ENCODE data around the gene TUBB.

Gene TUBB

DNA sequence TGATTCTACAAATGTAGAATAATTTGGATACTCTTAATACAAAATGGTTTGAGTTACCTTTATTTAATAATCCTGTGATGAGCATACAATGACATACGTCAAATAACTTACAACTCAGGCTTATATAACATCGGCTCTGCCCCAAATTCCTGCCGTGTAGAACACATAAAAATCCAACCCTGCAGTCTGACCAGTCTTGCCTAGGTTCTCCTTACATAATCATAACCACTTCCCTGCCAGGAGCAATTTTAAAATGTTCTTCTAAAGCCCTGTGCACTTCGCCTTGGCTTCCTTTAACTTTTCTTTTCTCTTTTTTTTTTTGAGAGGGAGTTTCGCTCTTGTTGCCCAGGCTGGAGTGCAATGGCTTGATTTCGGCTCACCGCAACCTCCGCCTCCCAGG, 40.4 kb downstream of the TUBB start:
- Histone ChIP-seq H3K9me3 (ENCODE audit: control insufficient read depth, insufficient read depth, low read depth, low read length) (no peaks in the 10 kb centered on the region), H3K4me1 (ENCODE audit: control insufficient read depth, insufficient read depth, low read length) (peaks cover 13% of the 10 kb centered on the region), H3K27ac (ENCODE audit: extremely low read depth, low read depth, low read length) (no peak overlapping the region), H3K4me3 (ENCODE audit: low read depth, low read length) (no peak overlapping the region), H3K36me3 (ENCODE audit: control insufficient read depth in 2 of 2, insufficient read depth in 1 of 2, low read length in 2 of 2) (no peaks in the 10 kb centered on the region)
- ChIA-PET POLR2A (interaction anchor here (0.5 to 1.7 kb wide), 5 partner anchors 9 to 146 kb away, joined by 3 to 14 read pairs (median 5); partner anchors contain the start of genes FLOT1 and IER3), CTCF (interaction anchor here (0.6 to 1.3 kb wide), 4 partner anchors 8 to 159 kb away, joined by 3 to 4 read pairs (median 3); partner anchors contain the start of gene FLOT1)
- TF ChIP-seq ZNF280D (tag by site-specific recombination; IDR thresholded peaks at IDR 0.05) (no peak), ZNF157 (tag by site-specific recombination; IDR thresholded peaks at IDR 0.05) (no peak), ZNF391 (tag by site-specific recombination; IDR thresholded peaks at IDR 0.05; ENCODE audit: borderline replicate concordance, low read depth) (no peak), ZNF785 (tag by site-specific recombination; IDR thresholded peaks at IDR 0.05) (no peak), ZBTB17 (tag by site-specific recombination; IDR thresholded peaks at IDR 0.05) (no peak), KLF9 (tag by site-specific recombination; IDR thresholded peaks at IDR 0.05; ENCODE audit: low read depth) (no peak), ZNF2 (tag by site-specific recombination; IDR thresholded peaks at IDR 0.05) (no peak), MYNN (tag by site-specific recombination; IDR thresholded peaks at IDR 0.05; ENCODE audit: borderline replicate concordance) (no peak)
- TF ChIP-seq, protein P1, sequence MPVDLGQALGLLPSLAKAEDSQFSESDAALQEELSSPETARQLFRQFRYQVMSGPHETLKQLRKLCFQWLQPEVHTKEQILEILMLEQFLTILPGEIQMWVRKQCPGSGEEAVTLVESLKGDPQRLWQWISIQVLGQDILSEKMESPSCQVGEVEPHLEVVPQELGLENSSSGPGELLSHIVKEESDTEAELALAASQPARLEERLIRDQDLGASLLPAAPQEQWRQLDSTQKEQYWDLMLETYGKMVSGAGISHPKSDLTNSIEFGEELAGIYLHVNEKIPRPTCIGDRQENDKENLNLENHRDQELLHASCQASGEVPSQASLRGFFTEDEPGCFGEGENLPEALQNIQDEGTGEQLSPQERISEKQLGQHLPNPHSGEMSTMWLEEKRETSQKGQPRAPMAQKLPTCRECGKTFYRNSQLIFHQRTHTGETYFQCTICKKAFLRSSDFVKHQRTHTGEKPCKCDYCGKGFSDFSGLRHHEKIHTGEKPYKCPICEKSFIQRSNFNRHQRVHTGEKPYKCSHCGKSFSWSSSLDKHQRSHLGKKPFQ (tag by site-specific recombination; IDR thresholded peaks at IDR 0.05) = no peak

DNA sequence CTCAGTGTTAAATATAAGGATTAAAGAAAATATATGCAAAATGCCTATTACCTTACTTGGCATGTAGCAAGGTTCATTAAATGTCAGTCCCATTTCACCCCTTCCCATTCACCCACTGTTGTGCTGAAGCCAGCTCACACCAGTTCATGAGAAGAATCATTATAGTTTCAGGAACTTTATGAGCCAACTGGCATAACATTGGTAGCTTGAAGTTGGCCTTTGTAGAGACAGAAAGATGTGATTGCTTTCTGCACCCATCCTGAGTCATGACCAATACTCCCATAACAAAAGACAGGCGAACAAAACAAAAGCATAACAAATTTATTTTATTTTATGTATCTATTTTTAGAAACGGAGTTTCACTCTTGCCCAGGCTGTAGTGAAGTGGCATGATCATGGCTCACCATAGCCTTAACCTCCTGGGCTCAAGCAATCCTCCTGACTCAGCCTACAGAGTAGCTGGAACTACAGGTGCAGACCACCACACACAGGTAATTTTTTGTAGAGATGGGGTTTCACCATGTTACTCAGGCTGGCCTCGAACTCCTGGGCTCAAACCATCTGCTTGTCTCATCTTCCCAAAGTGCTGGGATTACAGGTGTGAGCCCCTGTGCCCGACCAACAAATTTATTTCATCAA, 41.8 kb downstream of the TUBB start:
- CTCF ChIA-PET = interaction anchor here (1.1 to 1.2 kb wide), 3 partner anchors 9 to 62 kb away, joined by 3 read pairs; no protein-coding TSS in a partner anchor
- no peak overlapping the region for H3K27ac ChIP-seq (ENCODE audit: extremely low read depth, low read depth, low read length)
- no peak overlapping the region for H3K4me3 ChIP-seq (ENCODE audit: low read depth, low read length)
- H3K9me3 ChIP-seq (ENCODE audit: control insufficient read depth, insufficient read depth, low read depth, low read length) = no peaks in the 10 kb centered on the region
- no peaks in the 10 kb centered on the region for H3K36me3 ChIP-seq (ENCODE audit: control insufficient read depth in 2 of 2, insufficient read depth in 1 of 2, low read length in 2 of 2)
- POLR2A ChIA-PET = interaction anchor here (1.2 to 1.7 kb wide), 2 partner anchors 9 to 18 kb away, joined by 6 to 14 read pairs; partner anchors contain the start of genes FLOT1 and IER3
- H3K4me1 ChIP-seq (ENCODE audit: control insufficient read depth, insufficient read depth, low read length) = peaks cover 13% of the 10 kb centered on the region
- TF ChIP-seq ZNF510 (tag by site-specific recombination; IDR thresholded peaks at IDR 0.05; ENCODE audit: insufficient replicate concordance) = no peak
- TF ChIP-seq ZNF155 (tag by site-specific recombination; IDR thresholded peaks at IDR 0.05) = no peak
- no peak for TF ChIP-seq ZNF184 (tag by site-specific recombination; IDR thresholded peaks at IDR 0.05)
- TF ChIP-seq ZNF132 (tag by site-specific recombination; IDR thresholded peaks at IDR 0.05; ENCODE audit: borderline replicate concordance) = no peak
- no peak for TF ChIP-seq EGR2 (tag by site-specific recombination; IDR thresholded peaks at IDR 0.05; ENCODE audit: low read depth)

GRCh38 chr6:30763155-30763617, 43.0 kb downstream of the TUBB start:
- Histone ChIP-seq H3K9me3 (ENCODE audit: control insufficient read depth, insufficient read depth, low read depth, low read length) (no peaks in the 10 kb centered on the region), H3K4me3 (ENCODE audit: low read depth, low read length) (no peak overlapping the region), H3K36me3 (ENCODE audit: control insufficient read depth in 2 of 2, insufficient read depth in 1 of 2, low read length in 2 of 2) (no peaks in the 10 kb centered on the region), H3K27ac (ENCODE audit: extremely low read depth, low read depth, low read length) (peak overlapping the region; percentile 87), H3K4me1 (ENCODE audit: control insufficient read depth, insufficient read depth, low read length) (peaks cover 13% of the 10 kb centered on the region)
- POLR2A ChIA-PET = interaction anchor here (0.7 to 4.2 kb wide), 4 partner anchors 11 to 129 kb away, joined by 3 to 37 read pairs (median 12); partner anchors contain the start of genes FLOT1 and IER3
- TF ChIP-seq PRDM1 (tag by site-specific recombination; IDR thresholded peaks at IDR 0.05) (0 out of 2 replicates have a peak, but pooled peaks have one; percentile 22), HOXC10 (CRISPR knock-in tag; IDR thresholded peaks at IDR 0.05) (no peak), ZNF654 (tag by site-specific recombination; IDR thresholded peaks at IDR 0.05; ENCODE audit: low read depth) (no peak), ZNF664 (tag by site-specific recombination; IDR thresholded peaks at IDR 0.05) (peak; percentile 89)
- CTCF ChIA-PET = interaction anchor here (0.6 to 1.1 kb wide), 5 partner anchors 19 to 114 kb away, joined by 3 to 4 read pairs (median 4); partner anchors contain the start of gene IER3
